SK-N-MC (cell line): ENCODE data around the gene ASH1L.
A peak's percentile ranks its signal among the peaks of the same experiment; 100 is the strongest.
"Not testable (repeated sequence)": the region's sequence is repeated elsewhere in the genome, so short reads cannot be mapped to it uniquely, and the experiment has no call there.

ENCODE experiments used
- DNase-seq: peaks from one replicate; pipeline ENCODE4 v3.0.0-alpha.2; 2011; ENCODE audit warnings: low read depth, low spot score
- H3K27ac ChIP-seq: fragments of 200-600 bp; sonication (generic); 2 replicates; pipeline ENCODE4 v1.5.1; 2016; ENCODE audit warnings: mixed run types
- H3K36me3 ChIP-seq: fragments of 200-600 bp; sonication (generic); 2 replicates; pipeline ENCODE4 v1.6.1; 2017; ENCODE audit warnings: antibody characterized with exemption, low read length, mixed read lengths; ENCODE audit not compliant: insufficient read depth
- H3K4me3 ChIP-seq: fragments of 200-600 bp; sonication (generic); 2 replicates; pipeline ENCODE4 v1.5.1; 2016
- H3K9ac ChIP-seq: fragments of 200-600 bp; sonication (generic); 2 replicates; pipeline ENCODE4 v1.8.0; 2017; ENCODE audit warnings: mixed run types, mixed read lengths; ENCODE audit not compliant: insufficient read length
- H3K9me3 ChIP-seq: fragments of 200-600 bp; sonication (generic); 2 replicates; pipeline ENCODE4 v1.6.1; 2017; ENCODE audit warnings: low read depth, mild to moderate bottlenecking, antibody characterized with exemption, low read length, moderate library complexity, mixed read lengths
- EZH2 ChIP-seq: fragments of 200-600 bp; sonication (generic); IDR thresholded peaks from one replicate; pipeline ENCODE4 v1.6.1; 2017; ENCODE audit warnings: antibody characterized with exemption
- FOXP2 ChIP-seq: optimal IDR thresholded peaks from 2 replicates; pipeline ENCODE3; 2011; ENCODE audit warnings: mild to moderate bottlenecking, moderate library complexity; ENCODE audit not compliant: insufficient read depth; ENCODE audit errors: extremely low read length, control extremely low read depth
- POLR2AphosphoS5 ChIP-seq: IDR thresholded peaks from 2 replicates; pipeline ENCODE4 v1.6.1; 2012; ENCODE audit warnings: mild to moderate bottlenecking, low read depth, low read length, borderline replicate concordance

The ASH1L gene

DNA sequence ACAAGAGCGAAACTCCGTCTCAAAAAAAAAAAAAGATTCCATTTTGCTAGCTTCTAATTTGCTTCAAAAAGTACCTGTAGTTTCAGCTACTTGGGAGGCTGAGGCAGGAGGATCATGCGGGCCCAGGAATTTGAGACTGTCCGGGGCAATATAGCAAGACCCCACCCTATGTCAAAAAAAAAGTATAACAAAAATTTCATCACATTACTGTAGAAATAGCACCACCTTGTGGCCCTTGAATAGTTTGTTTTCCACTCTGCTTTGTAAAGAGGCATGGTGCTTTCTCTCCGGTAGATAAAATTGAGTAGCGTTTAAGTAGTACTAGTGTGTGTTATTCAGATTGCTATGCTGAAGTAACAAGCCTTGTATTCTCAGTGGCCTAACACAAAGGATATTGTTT is 29.2 kb upstream of the ASH1L start:
- TF ChIP-seq FOXP2 (no peak), POLR2AphosphoS5 (no peak), EZH2 (no peak)

DNA sequence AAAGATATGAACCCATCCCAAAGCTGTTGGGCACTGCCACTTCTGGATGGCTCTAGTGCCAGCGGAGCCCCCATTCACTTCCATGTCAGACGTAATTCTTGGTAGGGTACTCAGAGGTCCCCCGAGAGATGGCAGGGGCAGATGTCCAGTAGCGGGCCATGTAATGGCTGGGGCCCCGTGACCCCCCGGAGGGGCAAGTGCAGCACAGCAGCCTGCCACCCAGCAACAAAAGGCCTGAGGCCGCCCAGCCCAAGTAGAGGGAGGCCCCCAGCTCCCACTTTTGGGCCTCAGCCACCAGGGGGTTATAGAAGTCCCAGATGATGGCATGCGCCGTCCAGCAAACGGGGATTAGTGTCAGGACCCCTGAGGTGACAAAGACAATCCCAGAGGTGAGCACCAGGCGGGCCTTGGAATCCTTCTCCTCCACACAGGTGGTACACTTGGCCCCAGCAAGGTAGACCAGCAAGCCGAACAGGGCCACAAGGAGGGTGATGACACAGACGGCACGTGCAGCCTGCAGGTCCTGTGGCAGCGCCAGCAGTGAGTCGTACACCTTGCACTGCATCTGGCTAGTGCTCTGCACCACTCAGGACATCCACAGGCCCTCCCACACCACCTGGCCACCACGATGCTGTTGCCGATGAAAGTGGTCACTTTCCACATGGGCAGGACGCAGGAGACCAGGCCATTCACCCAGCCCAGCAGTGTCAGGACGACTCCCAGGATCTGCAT is 28.1 kb upstream of the ASH1L start:
- not testable (repeated sequence) for H3K27ac ChIP-seq, H3K9me3 ChIP-seq, H3K9ac ChIP-seq, H3K36me3 ChIP-seq, DNase-seq, H3K4me3 ChIP-seq

More for the DNA sequence above, 29.2 kb upstream of the ASH1L start:
- H3K27ac ChIP-seq, result no peak overlapping the region
- no peaks in the 10 kb centered on the region for H3K9me3 ChIP-seq
- no peak overlapping the region for H3K9ac ChIP-seq
- H3K4me3 ChIP-seq, result no peak overlapping the region
- DNase-seq, result peak; percentile 58
- no peaks in the 10 kb centered on the region for H3K36me3 ChIP-seq

DNA sequence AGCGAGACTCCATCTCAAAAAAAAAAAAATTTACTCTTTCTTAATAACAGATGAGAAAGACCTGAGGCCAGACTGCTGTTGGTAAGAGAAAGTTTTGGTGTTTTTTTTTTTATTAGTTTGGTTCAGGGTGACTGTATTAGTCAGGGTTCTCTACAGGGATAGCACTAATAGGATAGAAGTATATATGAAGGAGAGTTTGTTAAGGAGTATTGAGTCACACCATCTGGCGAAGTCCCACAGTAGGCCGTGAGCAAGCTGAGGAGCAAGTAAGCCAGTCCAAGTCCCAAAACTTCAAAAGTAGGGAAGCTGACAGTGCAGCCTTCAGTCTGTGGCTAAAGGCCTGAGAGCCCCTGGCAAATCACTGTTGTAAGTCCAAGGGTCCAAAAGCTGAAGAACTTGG is 26.7 kb upstream of the ASH1L start:
- H3K36me3 ChIP-seq, H3K9me3 ChIP-seq, DNase-seq, H3K27ac ChIP-seq, H3K9ac ChIP-seq, H3K4me3 ChIP-seq: not testable (repeated sequence)

DNA sequence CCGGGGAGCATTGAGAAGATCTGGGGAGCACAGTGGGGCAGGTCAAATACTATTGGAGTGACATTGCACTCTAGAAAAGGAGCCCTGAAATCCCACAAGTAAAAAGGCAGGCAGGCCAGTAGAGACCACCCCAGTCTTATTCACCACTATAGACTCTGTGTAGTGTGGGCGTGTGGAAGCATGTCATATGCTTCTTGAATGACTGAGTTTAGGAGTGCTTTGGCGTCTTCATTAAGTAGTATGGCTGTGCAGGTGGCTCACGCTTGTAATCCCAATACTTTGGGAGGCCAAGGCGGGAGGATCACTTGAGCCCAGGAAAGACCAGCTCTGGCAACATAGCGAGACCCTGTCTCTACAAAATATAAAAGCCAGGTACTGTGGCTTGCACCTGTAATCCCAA is 21.2 kb upstream of the ASH1L start:
- H3K36me3 ChIP-seq, H3K9ac ChIP-seq: not testable (repeated sequence)

DNA sequence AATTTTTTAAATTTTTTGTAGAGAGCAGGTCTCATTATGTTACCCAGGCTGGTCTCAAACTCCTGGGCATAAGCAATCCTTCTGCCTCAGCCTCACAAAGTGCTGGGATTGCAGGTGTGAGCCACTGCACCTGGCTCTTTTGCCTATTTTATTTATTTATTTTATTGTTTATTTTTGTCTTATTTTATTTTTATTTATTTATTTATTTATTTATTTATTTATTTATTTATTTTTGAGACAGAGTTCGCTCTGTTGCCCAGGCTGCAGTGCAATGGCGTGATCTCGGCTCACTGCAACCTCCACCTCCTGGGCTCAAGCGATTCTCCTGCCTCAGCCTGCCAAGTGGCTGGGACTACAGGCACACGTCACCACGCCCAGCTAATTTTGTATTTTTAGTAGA is 13.0 kb upstream of the ASH1L start:
- H3K9ac ChIP-seq, H3K4me3 ChIP-seq, H3K9me3 ChIP-seq, H3K27ac ChIP-seq, H3K36me3 ChIP-seq, DNase-seq: not testable (repeated sequence)

More for the DNA sequence above, 21.2 kb upstream of the ASH1L start:
- H3K9me3 ChIP-seq, H3K4me3 ChIP-seq, H3K27ac ChIP-seq, DNase-seq: not testable (repeated sequence)

DNA sequence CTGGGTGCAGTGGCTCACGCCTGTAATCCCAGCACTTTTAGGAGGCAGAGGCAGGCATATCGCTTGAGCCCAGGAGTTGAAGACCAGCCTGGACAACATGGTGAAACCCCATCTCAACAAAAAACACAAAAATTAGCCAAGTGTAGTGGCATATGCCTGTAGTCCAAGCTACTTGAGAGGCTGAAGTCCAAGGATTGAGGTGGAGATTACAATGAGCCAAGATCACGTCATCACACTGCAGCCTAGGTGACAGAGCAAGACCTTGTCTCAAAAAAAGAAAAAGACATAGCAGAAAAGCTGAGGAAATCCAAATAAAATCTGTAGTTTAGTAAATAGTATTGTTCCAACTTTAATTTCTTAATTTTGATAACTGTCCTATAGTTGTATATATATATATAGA is 11.5 kb upstream of the ASH1L start:
- H3K27ac ChIP-seq, result no peak overlapping the region
- H3K36me3 ChIP-seq, result peaks cover 7% of the 10 kb centered on the region; the same call in 1 of the 2 replicates
- no peaks in the 10 kb centered on the region for H3K9me3 ChIP-seq
- TF ChIP-seq FOXP2, result no peak
- no peak for TF ChIP-seq POLR2AphosphoS5
- TF ChIP-seq EZH2, result no peak
- H3K9ac ChIP-seq, result no peak overlapping the region
- no peak for DNase-seq
- no peak overlapping the region for H3K4me3 ChIP-seq

DNA sequence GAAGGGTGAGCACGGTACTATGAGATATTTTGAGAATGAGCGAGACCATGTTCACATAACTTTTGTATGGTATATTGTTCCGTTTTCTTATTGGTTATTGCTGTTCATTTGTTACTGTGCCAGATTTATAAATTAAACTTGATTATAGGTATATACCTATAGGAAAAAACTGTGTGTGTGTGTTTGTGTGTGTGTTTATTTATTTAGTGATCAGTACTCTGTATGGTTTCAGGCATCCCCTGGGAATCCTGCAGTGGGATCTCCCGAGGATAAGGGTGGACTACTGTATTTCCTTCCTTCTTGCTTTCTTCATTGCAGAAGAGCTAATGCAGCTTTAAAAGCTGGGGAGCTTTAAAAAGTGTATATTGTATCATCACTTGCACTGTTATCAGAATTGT is 8.0 kb upstream of the ASH1L start:
- TF ChIP-seq POLR2AphosphoS5, result no peak
- TF ChIP-seq EZH2, result no peak
- no peak for TF ChIP-seq FOXP2
- Histone ChIP-seq H3K4me3 (no peak overlapping the region), H3K27ac (no peak overlapping the region), H3K9ac (no peak overlapping the region), H3K36me3 (peaks cover 14% of the 10 kb centered on the region), H3K9me3 (no peaks in the 10 kb centered on the region)
- no peak for DNase-seq

DNA sequence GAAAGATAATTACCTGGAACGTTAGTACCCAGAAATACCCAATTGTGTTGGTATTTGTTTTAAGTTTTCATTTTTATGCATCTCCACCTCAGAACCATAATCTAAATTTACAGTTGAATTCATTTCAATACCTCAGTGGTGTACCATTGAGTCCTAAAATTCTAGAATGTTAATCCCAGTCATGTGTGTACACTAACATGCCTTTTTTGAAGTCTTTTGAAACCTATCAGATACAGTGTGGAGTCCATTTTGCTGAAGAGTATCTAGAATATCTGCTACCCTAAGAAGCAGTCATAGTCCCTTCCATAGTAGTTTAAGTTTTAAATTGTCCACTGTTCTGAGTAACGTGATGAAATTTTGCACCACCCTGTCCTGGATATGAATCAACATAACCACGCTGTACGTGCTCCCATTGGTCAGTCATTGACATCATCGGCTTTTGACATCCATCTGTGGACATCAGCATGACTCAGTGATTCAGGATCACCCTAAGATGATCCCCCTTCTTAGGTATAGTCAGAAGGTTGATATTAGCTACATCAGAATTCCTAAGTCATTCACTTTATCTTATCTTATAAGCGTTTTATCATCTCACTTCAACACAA is 7.5 kb upstream of the ASH1L start:
- H3K27ac ChIP-seq, result no peak overlapping the region
- no peak for DNase-seq
- no peak overlapping the region for H3K4me3 ChIP-seq
- no peak overlapping the region for H3K9ac ChIP-seq
- TF ChIP-seq EZH2, result no peak
- TF ChIP-seq POLR2AphosphoS5, result no peak
- no peak for TF ChIP-seq FOXP2
- H3K9me3 ChIP-seq, result no peaks in the 10 kb centered on the region
- peaks cover 17% of the 10 kb centered on the region for H3K36me3 ChIP-seq

DNA sequence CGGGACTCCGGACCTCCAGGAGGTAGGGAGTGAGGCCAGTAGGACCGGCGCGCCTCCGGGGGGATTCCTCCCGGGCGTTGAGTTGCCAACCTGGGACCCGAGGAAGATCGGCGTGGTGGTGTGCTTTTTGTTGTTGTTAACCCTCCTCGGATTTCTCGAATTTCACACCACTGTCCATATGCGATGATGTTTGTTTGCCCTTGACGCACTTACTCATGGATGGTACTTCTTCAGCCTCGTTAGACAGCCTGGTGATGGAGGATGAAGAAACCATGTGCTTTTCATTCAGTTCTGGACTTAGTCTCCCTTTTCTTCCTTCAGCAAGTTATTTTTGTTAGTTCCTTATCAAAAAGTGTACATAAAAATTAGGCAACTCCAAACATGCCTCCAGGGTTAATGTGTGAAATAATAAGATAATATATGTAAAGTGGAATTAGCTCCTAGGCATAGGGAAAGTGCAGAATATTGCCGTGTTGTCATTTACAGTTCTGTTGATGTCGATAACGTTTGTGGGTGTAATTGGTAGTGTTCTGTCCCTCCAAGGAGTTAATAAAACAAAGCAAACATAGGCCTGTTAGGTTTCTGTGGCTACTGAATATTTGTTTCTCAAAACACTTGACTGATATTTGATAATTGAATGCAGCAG is 897 bp upstream of the ASH1L start:
- H3K9me3 ChIP-seq, H3K36me3 ChIP-seq, DNase-seq: not testable (repeated sequence)
- peak overlapping the region; percentile 98 for H3K27ac ChIP-seq
- peak overlapping the region; percentile 100 for H3K4me3 ChIP-seq
- peak overlapping the region; percentile 98 for H3K9ac ChIP-seq

DNA sequence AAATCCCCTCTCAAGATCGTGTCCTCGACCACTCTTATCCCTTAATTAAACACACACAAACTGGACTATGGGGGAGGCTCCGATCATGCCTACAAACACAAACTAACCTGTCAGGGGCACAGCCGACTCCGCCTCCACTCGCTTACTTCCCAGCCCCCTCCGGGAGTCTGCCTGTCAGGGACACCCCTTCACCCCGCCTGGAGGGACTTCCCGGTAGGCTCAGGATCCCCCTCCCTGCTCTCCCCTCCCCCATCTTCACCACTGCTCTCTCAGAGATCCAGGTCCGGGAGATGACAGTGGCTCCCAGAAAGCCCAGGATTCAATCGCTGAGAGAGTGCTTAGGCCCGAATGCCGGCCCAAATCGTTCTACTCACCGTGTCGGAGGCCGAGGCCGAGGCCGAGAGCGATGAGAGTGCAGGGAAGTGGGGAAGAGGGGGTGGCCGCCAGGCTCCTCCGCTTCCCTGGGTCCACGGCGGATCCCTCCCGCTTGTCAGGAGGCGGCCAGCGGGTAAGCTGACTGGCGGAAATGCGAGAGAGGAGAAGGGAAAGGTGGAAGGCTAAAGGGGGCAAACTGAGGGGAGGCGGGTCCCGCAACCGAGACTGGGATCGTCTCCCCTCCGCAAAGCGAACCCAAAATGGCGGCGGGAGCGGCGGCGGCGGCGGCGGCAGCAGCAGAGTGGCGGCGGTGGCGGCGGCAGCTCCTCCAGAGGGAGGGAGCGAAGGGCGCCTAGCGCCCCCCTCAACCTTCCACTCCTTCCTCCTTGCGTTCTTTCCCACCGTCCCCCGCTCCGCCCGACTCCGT is 623 bp downstream of the ASH1L start:
- Histone ChIP-seq H3K27ac (peak overlapping the region; percentile 98), H3K4me3 (peak overlapping the region; percentile 100), H3K9ac (peak overlapping the region; percentile 98)
- not testable (repeated sequence) for DNase-seq, H3K9me3 ChIP-seq, H3K36me3 ChIP-seq
